HepG2 (cell line): ENCODE measurements around the gene CBX2. TPM values are rescaled to one million over a fixed set of nuclear protein-coding genes. Genes with fewer than 3 reads are reported as not detected.

ENCODE experiments used
- ADNP ChIP-seq: sonication (generic); formaldehyde crosslinking; IDR thresholded peaks from 2 replicates; pipeline ENCODE4 v1.4.0; 2020; ENCODE audit warnings: missing genetic modification reagents
- CREB1 ChIP-seq, 2 experiments: fragments of 450-650 bp in 1 of 2; IDR thresholded peaks; 2 replicates each; pipeline ENCODE4 v1.6.1; 2016 to 2017; ENCODE audit warnings: control low read depth in 1 of 2, mild to moderate bottlenecking in 1 of 2, missing compliant biosample characterization in 1 of 2, missing genetic modification characterization in 1 of 2
- EZH2 ChIP-seq: conservative IDR thresholded peaks from 2 replicates; pipeline ENCODE4 v1.6.1; 2012; ENCODE audit warnings: mild to moderate bottlenecking, low read depth, low read length, moderate library complexity
- MAFG ChIP-seq: sonication (generic); formaldehyde crosslinking; IDR thresholded peaks from 2 replicates; pipeline ENCODE4 v1.5.1; 2020; ENCODE audit warnings: mild to moderate bottlenecking, missing genetic modification reagents
- NR2F6 ChIP-seq, 2 experiments: IDR thresholded peaks; 2 replicates each; pipeline ENCODE4 v1.6.1; 2016; ENCODE audit warnings: antibody characterized with exemption in 1 of 2, mild to moderate bottlenecking in 1 of 2
- PITX1 ChIP-seq: sonication (generic); formaldehyde crosslinking; IDR thresholded peaks from 2 replicates; pipeline ENCODE4 v1.5.1; 2020; ENCODE audit warnings: mild to moderate bottlenecking, missing genetic modification reagents
- POLR2AphosphoS2 ChIP-seq: IDR thresholded peaks from 2 replicates; pipeline ENCODE4 v1.6.1; 2011; ENCODE audit warnings: low read depth, low read length, improper control_type of control experiment
- ZBTB7A ChIP-seq: sonication (generic); formaldehyde crosslinking; IDR thresholded peaks from 2 replicates; pipeline ENCODE4 v1.8.0; 2022; ENCODE audit warnings: mild to moderate bottlenecking, missing genetic modification reagents
- ZNF282 ChIP-seq: fragments of 450-650 bp; IDR thresholded peaks from 2 replicates; pipeline ENCODE4 v1.6.1; 2018; ENCODE audit not compliant: partially characterized antibody
- ZNF335 ChIP-seq: sonication (generic); formaldehyde crosslinking; IDR thresholded peaks from 2 replicates; pipeline ENCODE4 v1.4.0; 2020; ENCODE audit warnings: missing genetic modification reagents
- ZNF350 ChIP-seq: sonication (generic); formaldehyde crosslinking; IDR thresholded peaks from 2 replicates; pipeline ENCODE4 v1.4.0; 2020; ENCODE audit warnings: mild to moderate bottlenecking, low read depth, missing genetic modification reagents, borderline replicate concordance
- ZNF563 ChIP-seq: sonication (generic); formaldehyde crosslinking; IDR thresholded peaks from 2 replicates; pipeline ENCODE4 v1.8.0; 2022; ENCODE audit warnings: mild to moderate bottlenecking, moderate library complexity, missing genetic modification reagents
- ZNF674 ChIP-seq: sonication (generic); formaldehyde crosslinking; IDR thresholded peaks from 2 replicates; pipeline ENCODE4 v1.5.0; 2020; ENCODE audit warnings: low read depth, mild to moderate bottlenecking, missing genetic modification reagents
- ZNF841 ChIP-seq: sonication (generic); formaldehyde crosslinking; IDR thresholded peaks from 2 replicates; pipeline ENCODE4 v1.8.1; 2023; ENCODE audit warnings: missing genetic modification reagents, borderline replicate concordance
- polyA plus RNA-seq, 8 experiments: library from polyadenylated mRNA; depleted of rRNA in 3 of 8; stranded (reverse) in 7 of 8; unstranded in 1 of 8; fragments of >200 nt; fragmentation: Illumina TruSeq in 4 of 8; extraction: Trizol in 4 of 8; gene quantifications; 2 replicates each; pipeline versions ENCODE4 v1.2.1 to v1.2.3, GENCODE V29; 2011 to 2016; ENCODE audit warnings: low read depth in 4 of 8, missing spikeins in 1 of 8, mixed read lengths in 1 of 8; ENCODE audit not compliant: insufficient read depth in 1 of 8
- total RNA-seq, 5 experiments: library from RNA; depleted of rRNA; stranded (reverse); fragments of >200 nt; fragmentation: Illumina TruSeq; extraction: Trizol; gene quantifications; 2 replicates each; pipeline ENCODE4 v1.2.3, GENCODE V29; 2016; ENCODE audit warnings: low read depth in 1 of 5
- TF ChIP-seq, protein P1 (sequence below): sonication (generic); formaldehyde crosslinking; IDR thresholded peaks from 2 replicates; pipeline ENCODE4 v1.5.1; 2020; ENCODE audit warnings: missing genetic modification reagents, mild to moderate bottlenecking, borderline replicate concordance
- TF ChIP-seq, protein P2 (sequence below): sonication (generic); formaldehyde crosslinking; IDR thresholded peaks from 2 replicates; pipeline ENCODE4 v1.8.1; 2022; ENCODE audit warnings: low read depth, mild to moderate bottlenecking, missing genetic modification reagents
- TF ChIP-seq, protein P3 (sequence below): sonication (generic); formaldehyde crosslinking; IDR thresholded peaks from 2 replicates; pipeline ENCODE4 v1.5.1; 2020; ENCODE audit warnings: mild to moderate bottlenecking, missing genetic modification reagents, moderate library complexity
- TF ChIP-seq, protein P4 (sequence below): sonication (generic); formaldehyde crosslinking; IDR thresholded peaks from 2 replicates; pipeline ENCODE4 v1.5.0; 2020; ENCODE audit warnings: mild to moderate bottlenecking, missing genetic modification reagents

Gene CBX2
- total and polyA plus RNA-seq, 2 of the 13 experiments (the other 11 are each of a cell fraction or from before 2014, with no cell fraction given), result 14.5 to 31.1 TPM

DNA sequence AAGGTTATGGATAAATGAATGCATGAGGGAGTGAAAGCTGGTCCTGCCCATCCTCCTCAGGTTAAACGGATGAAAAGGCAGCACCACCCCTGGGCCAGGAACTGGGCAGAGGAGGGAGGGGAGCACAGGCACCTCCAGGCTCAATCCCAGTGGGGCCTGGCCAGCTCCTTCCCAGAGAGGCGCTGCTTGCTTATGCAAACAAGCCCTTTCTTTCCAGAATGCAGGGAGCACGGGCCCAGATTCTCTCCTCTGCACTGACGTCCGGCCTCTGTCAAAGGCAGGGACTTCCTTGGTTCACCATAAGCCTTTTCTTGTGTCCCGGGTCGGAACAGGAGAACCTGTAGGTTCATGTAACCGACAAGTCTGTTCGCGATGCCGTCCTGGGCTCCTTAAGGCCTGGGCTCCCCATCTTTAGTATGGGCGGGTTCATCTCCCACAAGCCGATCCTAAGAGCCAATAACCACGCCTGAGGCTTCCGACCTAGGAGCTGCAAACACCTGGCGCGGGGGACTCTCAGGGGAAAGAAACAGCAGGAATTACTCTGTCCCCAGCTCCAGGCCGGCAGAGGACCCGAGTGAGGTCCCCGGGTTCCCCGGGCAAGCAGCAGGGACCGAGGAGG, 30.9 kb upstream of the CBX2 start (continued):
- TF ChIP-seq, protein P1, sequence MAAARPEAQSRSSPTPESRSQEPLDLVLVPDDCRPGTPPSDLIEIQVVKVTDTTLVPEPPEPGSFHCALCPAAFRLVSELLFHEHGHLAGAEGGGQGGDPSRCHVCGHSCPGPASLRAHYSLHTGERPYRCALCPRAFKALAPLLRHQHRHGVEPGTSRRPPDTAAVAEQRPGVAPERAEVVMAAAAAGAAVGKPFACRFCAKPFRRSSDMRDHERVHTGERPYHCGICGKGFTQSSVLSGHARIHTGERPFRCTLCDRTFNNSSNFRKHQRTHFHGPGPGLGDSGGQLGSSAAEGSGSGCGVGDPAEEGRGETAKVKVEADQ (CRISPR knock-in tag), result no peak
- TF ChIP-seq ZNF335 (CRISPR knock-in tag) (no peak), ZNF674 (CRISPR knock-in tag) (no peak), ZNF350 (CRISPR knock-in tag) (no peak), ZNF282 (no peak), ZBTB7A (CRISPR knock-in tag) (0 out of 2 replicates have a peak, but pooled peaks have one; percentile 1), MAFG (CRISPR knock-in tag) (0 out of 2 replicates have a peak, but pooled peaks have one; percentile 23), ADNP (CRISPR knock-in tag) (no peak), CREB1 (IDR thresholded peaks at IDR 0.05) (no peak), CREB1 (CRISPR knock-in tag; IDR thresholded peaks at IDR 0.05) (no peak), POLR2AphosphoS2 (no peak), ZNF841 (CRISPR knock-in tag) (no peak), EZH2 (no peak), PITX1 (CRISPR knock-in tag) (0 out of 2 replicates have a peak, but pooled peaks have one; percentile 12), NR2F6 (IDR thresholded peaks at IDR 0.05) (no peak), NR2F6 (CRISPR knock-in tag; IDR thresholded peaks at IDR 0.05) (no peak), ZNF563 (CRISPR knock-in tag) (no peak)
- TF ChIP-seq, protein P2, sequence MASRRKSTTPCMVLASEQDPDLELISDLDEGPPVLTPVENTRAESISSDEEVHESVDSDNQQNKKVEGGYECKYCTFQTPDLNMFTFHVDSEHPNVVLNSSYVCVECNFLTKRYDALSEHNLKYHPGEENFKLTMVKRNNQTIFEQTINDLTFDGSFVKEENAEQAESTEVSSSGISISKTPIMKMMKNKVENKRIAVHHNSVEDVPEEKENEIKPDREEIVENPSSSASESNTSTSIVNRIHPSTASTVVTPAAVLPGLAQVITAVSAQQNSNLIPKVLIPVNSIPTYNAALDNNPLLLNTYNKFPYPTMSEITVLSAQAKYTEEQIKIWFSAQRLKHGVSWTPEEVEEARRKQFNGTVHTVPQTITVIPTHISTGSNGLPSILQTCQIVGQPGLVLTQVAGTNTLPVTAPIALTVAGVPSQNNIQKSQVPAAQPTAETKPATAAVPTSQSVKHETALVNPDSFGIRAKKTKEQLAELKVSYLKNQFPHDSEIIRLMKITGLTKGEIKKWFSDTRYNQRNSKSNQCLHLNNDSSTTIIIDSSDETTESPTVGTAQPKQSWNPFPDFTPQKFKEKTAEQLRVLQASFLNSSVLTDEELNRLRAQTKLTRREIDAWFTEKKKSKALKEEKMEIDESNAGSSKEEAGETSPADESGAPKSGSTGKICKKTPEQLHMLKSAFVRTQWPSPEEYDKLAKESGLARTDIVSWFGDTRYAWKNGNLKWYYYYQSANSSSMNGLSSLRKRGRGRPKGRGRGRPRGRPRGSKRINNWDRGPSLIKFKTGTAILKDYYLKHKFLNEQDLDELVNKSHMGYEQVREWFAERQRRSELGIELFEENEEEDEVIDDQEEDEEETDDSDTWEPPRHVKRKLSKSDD (CRISPR knock-in tag), result no peak
- TF ChIP-seq, protein P3, sequence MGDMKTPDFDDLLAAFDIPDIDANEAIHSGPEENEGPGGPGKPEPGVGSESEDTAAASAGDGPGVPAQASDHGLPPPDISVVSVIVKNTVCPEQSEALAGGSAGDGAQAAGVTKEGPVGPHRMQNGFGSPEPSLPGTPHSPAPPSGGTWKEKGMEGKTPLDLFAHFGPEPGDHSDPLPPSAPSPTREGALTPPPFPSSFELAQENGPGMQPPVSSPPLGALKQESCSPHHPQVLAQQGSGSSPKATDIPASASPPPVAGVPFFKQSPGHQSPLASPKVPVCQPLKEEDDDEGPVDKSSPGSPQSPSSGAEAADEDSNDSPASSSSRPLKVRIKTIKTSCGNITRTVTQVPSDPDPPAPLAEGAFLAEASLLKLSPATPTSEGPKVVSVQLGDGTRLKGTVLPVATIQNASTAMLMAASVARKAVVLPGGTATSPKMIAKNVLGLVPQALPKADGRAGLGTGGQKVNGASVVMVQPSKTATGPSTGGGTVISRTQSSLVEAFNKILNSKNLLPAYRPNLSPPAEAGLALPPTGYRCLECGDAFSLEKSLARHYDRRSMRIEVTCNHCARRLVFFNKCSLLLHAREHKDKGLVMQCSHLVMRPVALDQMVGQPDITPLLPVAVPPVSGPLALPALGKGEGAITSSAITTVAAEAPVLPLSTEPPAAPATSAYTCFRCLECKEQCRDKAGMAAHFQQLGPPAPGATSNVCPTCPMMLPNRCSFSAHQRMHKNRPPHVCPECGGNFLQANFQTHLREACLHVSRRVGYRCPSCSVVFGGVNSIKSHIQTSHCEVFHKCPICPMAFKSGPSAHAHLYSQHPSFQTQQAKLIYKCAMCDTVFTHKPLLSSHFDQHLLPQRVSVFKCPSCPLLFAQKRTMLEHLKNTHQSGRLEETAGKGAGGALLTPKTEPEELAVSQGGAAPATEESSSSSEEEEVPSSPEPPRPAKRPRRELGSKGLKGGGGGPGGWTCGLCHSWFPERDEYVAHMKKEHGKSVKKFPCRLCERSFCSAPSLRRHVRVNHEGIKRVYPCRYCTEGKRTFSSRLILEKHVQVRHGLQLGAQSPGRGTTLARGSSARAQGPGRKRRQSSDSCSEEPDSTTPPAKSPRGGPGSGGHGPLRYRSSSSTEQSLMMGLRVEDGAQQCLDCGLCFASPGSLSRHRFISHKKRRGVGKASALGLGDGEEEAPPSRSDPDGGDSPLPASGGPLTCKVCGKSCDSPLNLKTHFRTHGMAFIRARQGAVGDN (CRISPR knock-in tag), result peak; percentile 27; the same call in 1 of the 2 replicates
- TF ChIP-seq, protein P4, sequence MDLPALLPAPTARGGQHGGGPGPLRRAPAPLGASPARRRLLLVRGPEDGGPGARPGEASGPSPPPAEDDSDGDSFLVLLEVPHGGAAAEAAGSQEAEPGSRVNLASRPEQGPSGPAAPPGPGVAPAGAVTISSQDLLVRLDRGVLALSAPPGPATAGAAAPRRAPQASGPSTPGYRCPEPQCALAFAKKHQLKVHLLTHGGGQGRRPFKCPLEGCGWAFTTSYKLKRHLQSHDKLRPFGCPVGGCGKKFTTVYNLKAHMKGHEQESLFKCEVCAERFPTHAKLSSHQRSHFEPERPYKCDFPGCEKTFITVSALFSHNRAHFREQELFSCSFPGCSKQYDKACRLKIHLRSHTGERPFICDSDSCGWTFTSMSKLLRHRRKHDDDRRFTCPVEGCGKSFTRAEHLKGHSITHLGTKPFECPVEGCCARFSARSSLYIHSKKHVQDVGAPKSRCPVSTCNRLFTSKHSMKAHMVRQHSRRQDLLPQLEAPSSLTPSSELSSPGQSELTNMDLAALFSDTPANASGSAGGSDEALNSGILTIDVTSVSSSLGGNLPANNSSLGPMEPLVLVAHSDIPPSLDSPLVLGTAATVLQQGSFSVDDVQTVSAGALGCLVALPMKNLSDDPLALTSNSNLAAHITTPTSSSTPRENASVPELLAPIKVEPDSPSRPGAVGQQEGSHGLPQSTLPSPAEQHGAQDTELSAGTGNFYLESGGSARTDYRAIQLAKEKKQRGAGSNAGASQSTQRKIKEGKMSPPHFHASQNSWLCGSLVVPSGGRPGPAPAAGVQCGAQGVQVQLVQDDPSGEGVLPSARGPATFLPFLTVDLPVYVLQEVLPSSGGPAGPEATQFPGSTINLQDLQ (CRISPR knock-in tag), result no peak
